GM19397 (cell line): ENCODE data around the gene LYZL6.
"Not testable (repeated sequence)": the region's sequence is repeated elsewhere in the genome, so short reads cannot be mapped to it uniquely, and the experiment has no call there.

Source experiments
- ATAC-seq: cut with Tn5 transposase; IDR thresholded peaks from one replicate; pipeline ENCODE4 v1.9.1; 2021; ENCODE audit warnings: mild to moderate bottlenecking, moderate library complexity; ENCODE audit not compliant: unreplicated experiment

The LYZL6 gene

GRCh38 chr17:35907691-35908090 lies 35.8 kb downstream of the LYZL6 start:
- no peak for ATAC-seq

GRCh38 chr17:35906926-35907637 lies 36.4 kb downstream of the LYZL6 start:
- no peak for ATAC-seq

- no peak for ATAC-seq
Measured at GRCh38 chr17:35906191-35906925, 37.2 kb downstream of the LYZL6 start.

- ATAC-seq = no peak
Measured at GRCh38 chr17:35903451-35903850, 40.1 kb downstream of the LYZL6 start.

- ATAC-seq = no peak
Measured at GRCh38 chr17:35901631-35902175, 41.8 kb downstream of the LYZL6 start.

- no peak for ATAC-seq
Measured at GRCh38 chr17:35900708-35901480, 42.6 kb downstream of the LYZL6 start.

- ATAC-seq = no peak
Measured at GRCh38 chr17:35900280-35900679, 43.2 kb downstream of the LYZL6 start.

GRCh38 chr17:35898283-35899070 lies 45.0 kb downstream of the LYZL6 start:
- no peak for ATAC-seq

GRCh38 chr17:35897772-35898171 lies 45.7 kb downstream of the LYZL6 start:
- ATAC-seq = not testable (repeated sequence)

GRCh38 chr17:35895636-35896587 lies 47.6 kb downstream of the LYZL6 start:
- ATAC-seq = no peak

- no peak for ATAC-seq
Measured at GRCh38 chr17:35894206-35894605, 49.3 kb downstream of the LYZL6 start.

- no peak for ATAC-seq
Measured at GRCh38 chr17:35893751-35894150, 49.8 kb downstream of the LYZL6 start.

GRCh38 chr17:35892091-35893035 lies 51.1 kb downstream of the LYZL6 start:
- no peak for ATAC-seq

- ATAC-seq = no peak
Measured at GRCh38 chr17:35891269-35891668, 52.2 kb downstream of the LYZL6 start.

GRCh38 chr17:35890774-35891155 lies 52.7 kb downstream of the LYZL6 start:
- no peak for ATAC-seq

- ATAC-seq = no peak
Measured at GRCh38 chr17:35889818-35890773, 53.4 kb downstream of the LYZL6 start.

- ATAC-seq = no peak
Measured at GRCh38 chr17:35889241-35889640, 54.3 kb downstream of the LYZL6 start.
